HepG2 (cell line): ENCODE measurements around the gene ALPK3. TPM values are rescaled to one million over a fixed set of nuclear protein-coding genes. Genes with fewer than 3 reads are reported as not detected.

Source experiments
- ATAC-seq: fragments of 200-7000 bp; cut with Tn5 transposase; 3 replicates; pipeline ENCODE4 v1.9.1; 2020; ENCODE audit warnings: mild to moderate bottlenecking, moderate library complexity
- BruUV-seq: library from RNA; stranded (reverse); fragments of 400-500 nt; replicated peaks from 2 replicates; lab custom pipeline; 2021; lab: Mats Ljungman, UMichigan
- CTCF ChIA-PET: fragments of 300-600 bp; formaldehyde crosslinking; extraction: SDS; loops from one replicate; lab custom pipeline; 2021; ENCODE audit warnings: low total read pairs, inconsistent platforms, low intra/inter-chr PET ratio; lab: Yijun Ruan, JAX
- POLR2A ChIA-PET: fragments of 350-600 bp; sonication (Branson Sonifier 250); formaldehyde crosslinking; loops from one replicate; lab custom pipeline; 2020; ENCODE audit warnings: antibody characterized with exemption, inconsistent platforms; lab: Yijun Ruan, JAX
- DNase-seq: peaks from one replicate; pipeline ENCODE4 v3.0.0-alpha.2; 2015; ENCODE audit warnings: low spot score
- FAIRE-seq: peaks from 3 replicates; lab custom pipeline; 2011; peaks lifted over from hg19 to GRCh38; lab: Jason Lieb, UNC
- H2AFZ ChIP-seq: one replicate; pipeline ENCODE4 v1.6.1; 2011; ENCODE audit warnings: low read length, inconsistent platforms
- H3K27ac ChIP-seq: fragments of 300-600 bp; 3 replicates; pipeline ENCODE4 v1.8.0; 2011; ENCODE audit warnings: mixed run types, mild to moderate bottlenecking, mixed read lengths, low read length, inconsistent platforms; ENCODE audit not compliant: insufficient read depth; ENCODE audit errors: extremely low read length
- H3K27me3 ChIP-seq, 2 experiments: fragments of 200-600 bp in 1 of 2; 2 replicates in 1 of 2; 3 replicates in 1 of 2; pipeline versions ENCODE4 v1.6.0 to v1.8.0; 2011; ENCODE audit warnings: low read length in 2 of 2, mild to moderate bottlenecking in 2 of 2, moderate library complexity in 2 of 2, inconsistent platforms in 1 of 2; ENCODE audit not compliant: insufficient read depth in 2 of 2, control insufficient read depth in 1 of 2
- H3K36me3 ChIP-seq, 2 experiments: fragments of 200-600 bp in 1 of 2; replicated peaks in 1 of 2; 2 replicates in 1 of 2; 3 replicates in 1 of 2; pipeline versions ENCODE4 v1.5.1 to v1.8.0; 2011; ENCODE audit warnings: low read length in 2 of 2, inconsistent platforms in 1 of 2; ENCODE audit not compliant: insufficient read depth in 2 of 2, control insufficient read depth in 1 of 2
- H3K4me1 ChIP-seq: 2 replicates; pipeline ENCODE4 v1.5.1; 2012; ENCODE audit warnings: low read length, inconsistent platforms; ENCODE audit not compliant: insufficient read depth
- H3K4me2 ChIP-seq: 2 replicates; pipeline ENCODE4 v1.6.0; 2011; ENCODE audit warnings: low read depth, low read length, inconsistent platforms
- H3K4me3 ChIP-seq, 3 experiments: fragments of 200-600 bp in 1 of 3; sonication (generic), shearing (Covaris generic) in 1 of 3; replicated peaks in 1 of 3; 2 replicates each; pipeline ENCODE4 v1.5.1; 2011 to 2016; ENCODE audit warnings: low read length in 3 of 3, inconsistent platforms in 2 of 3, low read depth in 2 of 3, mild to moderate bottlenecking in 2 of 3, control low read depth in 1 of 3, mixed read lengths in 1 of 3; ENCODE audit not compliant: insufficient read depth in 1 of 3
- H3K79me2 ChIP-seq: one replicate; pipeline ENCODE4 v1.6.1; 2011; ENCODE audit warnings: low read length, inconsistent platforms; ENCODE audit not compliant: insufficient read depth
- H3K9ac ChIP-seq: 2 replicates; pipeline ENCODE4 v1.6.0; 2011; ENCODE audit warnings: mild to moderate bottlenecking, low read depth, low read length, inconsistent platforms; ENCODE audit not compliant: insufficient read depth
- H3K9me3 ChIP-seq: 2 replicates; pipeline ENCODE4 v1.5.1; 2012; ENCODE audit warnings: mild to moderate bottlenecking, low read length
- H4K20me1 ChIP-seq: 2 replicates; pipeline ENCODE4 v1.6.0; 2011; ENCODE audit warnings: inconsistent platforms, mild to moderate bottlenecking, low read length, moderate library complexity; ENCODE audit not compliant: insufficient read depth
- ATF7-NPFF ChIP-seq: sonication (generic); formaldehyde crosslinking; IDR thresholded peaks from 2 replicates; pipeline ENCODE4 v1.8.1; 2023; ENCODE audit warnings: mild to moderate bottlenecking, low read depth, missing genetic modification reagents, moderate library complexity
- HNRNPL ChIP-seq: fragments of 200-400 bp; formaldehyde crosslinking; IDR thresholded peaks from 2 replicates; pipeline ENCODE4 v1.6.1; 2017; ENCODE audit warnings: mild to moderate bottlenecking, low read depth, low read length
- MYPOP ChIP-seq: sonication (generic); formaldehyde crosslinking; IDR thresholded peaks from 2 replicates; pipeline ENCODE4 v1.8.1; 2023; ENCODE audit warnings: mild to moderate bottlenecking, moderate library complexity, missing genetic modification reagents
- PAXIP1 ChIP-seq: sonication (generic); formaldehyde crosslinking; conservative IDR thresholded peaks from 2 replicates; pipeline ENCODE4 v1.4.0; 2020; ENCODE audit warnings: mild to moderate bottlenecking, missing genetic modification reagents, moderate library complexity
- RFX5 ChIP-seq: IDR thresholded peaks from 2 replicates; pipeline ENCODE4 v1.6.1; 2011; ENCODE audit warnings: low read depth, low read length, improper control_type of control experiment
- SNRNP70 ChIP-seq: fragments of 200-400 bp; formaldehyde crosslinking; IDR thresholded peaks from 2 replicates; pipeline ENCODE4 v1.6.1; 2017; ENCODE audit warnings: mild to moderate bottlenecking, low read depth, low read length, moderate library complexity
- ZNF232 ChIP-seq: sonication (generic); formaldehyde crosslinking; IDR thresholded peaks from 2 replicates; pipeline ENCODE4 v1.4.0; 2020; ENCODE audit warnings: missing genetic modification reagents, borderline replicate concordance
- ZNF251 ChIP-seq: sonication (generic); formaldehyde crosslinking; IDR thresholded peaks from 2 replicates; pipeline ENCODE4 v1.9.0; 2021; ENCODE audit warnings: mild to moderate bottlenecking, missing genetic modification reagents
- ZNF44 ChIP-seq: sonication (generic); formaldehyde crosslinking; IDR thresholded peaks from 2 replicates; pipeline ENCODE4 v1.5.1; 2020; ENCODE audit warnings: mild to moderate bottlenecking, missing genetic modification reagents
- ZNF589 ChIP-seq: sonication (generic); formaldehyde crosslinking; conservative IDR thresholded peaks from 2 replicates; pipeline ENCODE4 v1.8.0; 2022; ENCODE audit warnings: mild to moderate bottlenecking, moderate library complexity, missing genetic modification reagents
- ZNF598 ChIP-seq: sonication (generic); formaldehyde crosslinking; IDR thresholded peaks from 2 replicates; pipeline ENCODE4 v1.5.1; 2020; ENCODE audit warnings: mild to moderate bottlenecking, missing genetic modification reagents, borderline replicate concordance
- ZNF614 ChIP-seq: IDR thresholded peaks from 2 replicates; pipeline ENCODE4 v1.6.1; 2018; ENCODE audit warnings: missing biosample characterization, missing genetic modification reagents, inconsistent platforms, borderline replicate concordance
- ZNF792 ChIP-seq: IDR thresholded peaks from 2 replicates; pipeline ENCODE4 v1.6.1; 2016
- WGBS: methylation state at CpG from one replicate; pipeline ENCODE4 v1.1.6; 2017; ENCODE audit warnings: low lambda C conversion rate; 5-methylcytosine and 5-hydroxymethylcytosine counted together
- in situ Hi-C: cut with HindIII; loops from 2 replicates; pipeline ENCODE4 v1.10.0; 2017; ENCODE audit warnings: low pct_unique_long_range_greater_than_20kb; ENCODE audit not compliant: extremely low pct_ligation_motif_present
- intact Hi-C: fragments of 100-400 bp; cut with micrococcal nuclease; formaldehyde crosslinking; loops from one replicate; pipeline ENCODE4 v1.10.0; 2022; ENCODE audit not compliant: unreplicated experiment
- polyA plus RNA-seq, 8 experiments: library from polyadenylated mRNA; depleted of rRNA in 3 of 8; stranded (reverse) in 7 of 8; unstranded in 1 of 8; fragments of >200 nt; fragmentation: Illumina TruSeq in 4 of 8; extraction: Trizol in 4 of 8; gene quantifications; 2 replicates each; pipeline versions ENCODE4 v1.2.1 to v1.2.3, GENCODE V29; 2011 to 2016; ENCODE audit warnings: low read depth in 4 of 8, missing spikeins in 1 of 8, mixed read lengths in 1 of 8; ENCODE audit not compliant: insufficient read depth in 1 of 8
- total RNA-seq, 5 experiments: library from RNA; depleted of rRNA; stranded (reverse); fragments of >200 nt; fragmentation: Illumina TruSeq; extraction: Trizol; gene quantifications; 2 replicates each; pipeline ENCODE4 v1.2.3, GENCODE V29; 2016; ENCODE audit warnings: low read depth in 1 of 5
- TF ChIP-seq, protein P1 (sequence below): sonication (generic); formaldehyde crosslinking; IDR thresholded peaks from 2 replicates; pipeline ENCODE4 v1.8.0; 2023; ENCODE audit warnings: mild to moderate bottlenecking, missing genetic modification reagents

Gene ALPK3
- total and polyA plus RNA-seq, 2 of the 13 experiments (the other 11 are each of a cell fraction or from before 2014, with no cell fraction given): 0.04 to 0.42 TPM

DNA sequence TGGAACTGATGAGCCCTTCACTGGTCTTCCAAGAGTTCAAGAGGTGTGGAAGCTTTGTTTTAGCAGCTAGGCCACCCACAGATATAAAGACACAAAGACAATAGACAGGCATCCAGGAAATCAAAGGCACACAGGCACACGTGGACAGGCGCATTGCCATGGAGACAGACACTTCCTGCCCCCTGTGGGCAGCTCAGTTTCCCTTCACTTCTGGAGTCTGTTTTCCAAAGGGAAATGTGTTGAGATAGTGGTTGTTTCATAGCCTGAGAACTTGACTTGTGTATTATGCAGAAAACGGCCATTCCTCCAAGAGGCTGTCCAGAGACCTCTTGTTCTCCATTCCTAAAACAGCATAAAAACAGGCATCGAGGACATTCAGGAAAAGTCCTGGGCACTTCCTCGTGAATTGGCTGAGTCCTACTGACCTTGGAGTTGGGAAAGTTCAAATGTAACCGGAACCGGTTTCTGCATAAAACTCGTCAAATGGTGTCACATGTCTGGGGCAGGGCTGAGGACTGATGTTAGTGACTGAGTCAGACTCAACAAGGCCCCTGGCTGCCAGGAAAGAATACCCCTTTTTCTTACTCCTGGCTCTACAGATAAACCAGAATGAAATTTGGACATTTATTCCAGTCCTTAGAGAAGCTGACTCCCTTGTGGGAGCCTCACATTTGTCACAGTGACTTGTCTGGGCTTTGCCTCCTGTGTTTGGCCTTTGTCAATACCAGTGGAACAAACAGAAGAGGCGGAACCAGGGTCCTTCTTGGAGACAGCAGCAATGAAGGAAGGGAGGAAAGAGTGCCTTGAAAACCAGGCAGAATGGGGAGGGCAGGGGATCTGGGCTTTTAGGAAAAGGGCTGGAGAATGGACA is 1.3 kb downstream of the ALPK3 start:
- peak overlapping the region; percentile 11 for H2AFZ ChIP-seq
- H3K4me1 ChIP-seq: peaks cover 59% of the 10 kb centered on the region
- H3K27me3 ChIP-seq: no peaks in the 10 kb centered on the region
- peak overlapping the region; percentile 2 to 45 (median 12); a peak in 4 of 6 replicates for H3K4me3 ChIP-seq
- intact Hi-C loops (loop anchor here (2.0 to 10.0 kb wide), 3 partner anchors 64 to 230 kb away; partner anchors contain the start of genes NMB and WDR73), in situ Hi-C loops (no loop called here)
- peak; percentile 74 for DNase-seq
- H3K79me2 ChIP-seq: no peaks in the 10 kb centered on the region
- peak overlapping the region; percentile 28 for H3K27ac ChIP-seq
- ATAC-seq: peak; percentile 56
- BruUV-seq: no TSS peak
- CTCF ChIA-PET: no interaction called here
- H3K9me3 ChIP-seq: no peaks in the 10 kb centered on the region
- H4K20me1 ChIP-seq: no peaks in the 10 kb centered on the region
- peak; percentile 63 for FAIRE-seq
- WGBS: 13% methylated on average over 9 of the region's 9 CpGs
- no peaks in the 10 kb centered on the region for H3K36me3 ChIP-seq
- POLR2A ChIA-PET: interaction anchor here (1.1 to 2.0 kb wide), 5 partner anchors 10 to 159 kb away, joined by 3 to 6 read pairs (median 6); partner anchors contain the start of gene SEC11A
- peak overlapping the region; percentile 11; the same call in 1 of the 2 replicates for H3K9ac ChIP-seq
- H3K4me2 ChIP-seq: peak overlapping the region; percentile 78
- TF ChIP-seq ZNF251 (CRISPR knock-in tag): no peak
- no peak for TF ChIP-seq MYPOP (CRISPR knock-in tag)
- TF ChIP-seq ZNF44 (CRISPR knock-in tag): no peak
- TF ChIP-seq, protein P1, sequence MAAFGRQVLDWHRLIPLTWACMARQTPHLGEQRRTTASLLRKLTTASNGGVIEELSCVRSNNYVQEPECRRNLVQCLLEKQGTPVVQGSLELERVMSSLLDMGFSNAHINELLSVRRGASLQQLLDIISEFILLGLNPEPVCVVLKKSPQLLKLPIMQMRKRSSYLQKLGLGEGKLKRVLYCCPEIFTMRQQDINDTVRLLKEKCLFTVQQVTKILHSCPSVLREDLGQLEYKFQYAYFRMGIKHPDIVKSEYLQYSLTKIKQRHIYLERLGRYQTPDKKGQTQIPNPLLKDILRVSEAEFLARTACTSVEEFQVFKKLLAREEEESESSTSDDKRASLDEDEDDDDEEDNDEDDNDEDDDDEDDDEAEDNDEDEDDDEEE (CRISPR knock-in tag): no peak
- TF ChIP-seq ZNF792 (CRISPR knock-in tag): peak; percentile 32; the same call in 1 of the 2 replicates
- TF ChIP-seq ZNF598 (CRISPR knock-in tag): no peak
- no peak for TF ChIP-seq RFX5
- peak; percentile 45; the same call in 1 of the 2 replicates for TF ChIP-seq PAXIP1 (CRISPR knock-in tag)
- no peak for TF ChIP-seq ATF7-NPFF (CRISPR knock-in tag)
- 0 out of 2 replicates have a peak, but pooled peaks have one; percentile 42 for TF ChIP-seq ZNF232 (CRISPR knock-in tag)
- no peak for TF ChIP-seq ZNF589 (CRISPR knock-in tag)
- peak; percentile 22; the same call in 1 of the 2 replicates for TF ChIP-seq ZNF614 (CRISPR knock-in tag)
- TF ChIP-seq SNRNP70: no peak
- TF ChIP-seq HNRNPL: no peak
